ENCODE data around the gene CXCR1.

Gene CXCR1

DNA sequence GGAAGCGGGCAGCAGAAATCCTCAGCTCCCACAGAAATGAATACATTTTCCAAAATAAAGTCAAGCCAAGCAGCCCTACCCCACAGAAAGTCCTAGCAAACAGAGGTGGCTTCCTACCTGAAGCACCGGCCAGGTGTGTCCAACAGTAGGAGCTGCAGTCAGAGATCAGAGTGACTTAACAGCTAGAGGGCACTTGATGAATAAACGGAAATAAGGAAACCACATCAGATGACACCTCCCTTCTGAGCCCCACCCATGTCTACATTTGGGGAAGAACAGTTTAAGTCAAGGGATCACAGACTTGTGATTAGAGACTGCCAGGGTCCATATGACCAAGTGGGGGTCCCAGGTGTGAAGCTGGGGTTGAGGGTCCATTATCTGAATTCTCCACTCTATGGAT is at the start of gene CXCR1:
Gene CXCR1, minus strand, starts transcription at position 172 of the 400 bp plus-strand sequence. CDS start 1,751 bp downstream, outside the sequence.
- no peak within 1 kb of the TSS for H3K27ac ChIP-seq
- TF ChIP-seq, protein P1, sequence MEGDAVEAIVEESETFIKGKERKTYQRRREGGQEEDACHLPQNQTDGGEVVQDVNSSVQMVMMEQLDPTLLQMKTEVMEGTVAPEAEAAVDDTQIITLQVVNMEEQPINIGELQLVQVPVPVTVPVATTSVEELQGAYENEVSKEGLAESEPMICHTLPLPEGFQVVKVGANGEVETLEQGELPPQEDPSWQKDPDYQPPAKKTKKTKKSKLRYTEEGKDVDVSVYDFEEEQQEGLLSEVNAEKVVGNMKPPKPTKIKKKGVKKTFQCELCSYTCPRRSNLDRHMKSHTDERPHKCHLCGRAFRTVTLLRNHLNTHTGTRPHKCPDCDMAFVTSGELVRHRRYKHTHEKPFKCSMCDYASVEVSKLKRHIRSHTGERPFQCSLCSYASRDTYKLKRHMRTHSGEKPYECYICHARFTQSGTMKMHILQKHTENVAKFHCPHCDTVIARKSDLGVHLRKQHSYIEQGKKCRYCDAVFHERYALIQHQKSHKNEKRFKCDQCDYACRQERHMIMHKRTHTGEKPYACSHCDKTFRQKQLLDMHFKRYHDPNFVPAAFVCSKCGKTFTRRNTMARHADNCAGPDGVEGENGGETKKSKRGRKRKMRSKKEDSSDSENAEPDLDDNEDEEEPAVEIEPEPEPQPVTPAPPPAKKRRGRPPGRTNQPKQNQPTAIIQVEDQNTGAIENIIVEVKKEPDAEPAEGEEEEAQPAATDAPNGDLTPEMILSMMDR (conservative IDR thresholded peaks at IDR 0.05) = no peak
- no peak for TF ChIP-seq ZFX (IDR thresholded peaks at IDR 0.05)

DNA sequence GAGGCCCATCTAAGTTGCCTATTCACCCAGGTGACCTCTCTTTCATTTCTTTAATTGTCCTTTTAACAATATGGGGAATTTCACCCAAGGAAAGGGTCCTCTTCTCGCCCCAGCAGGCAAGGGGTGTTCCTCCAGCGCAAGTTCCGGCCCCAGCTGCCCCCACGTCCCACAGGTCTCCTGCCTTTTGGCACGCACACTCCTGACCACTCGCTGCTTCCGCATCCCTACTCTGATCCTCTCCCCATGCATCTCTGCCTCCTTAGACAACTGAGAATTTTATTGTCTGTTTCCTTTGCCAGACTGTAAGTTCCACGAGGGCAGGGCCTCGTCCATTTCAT is 49.5 kb upstream of the CXCR1 start:
- peak overlapping the region; percentile 92 for H3K27ac ChIP-seq
- no peak for TF ChIP-seq ZFX (IDR thresholded peaks at IDR 0.05)
- TF ChIP-seq, protein P1 (conservative IDR thresholded peaks at IDR 0.05) = no peak

DNA sequence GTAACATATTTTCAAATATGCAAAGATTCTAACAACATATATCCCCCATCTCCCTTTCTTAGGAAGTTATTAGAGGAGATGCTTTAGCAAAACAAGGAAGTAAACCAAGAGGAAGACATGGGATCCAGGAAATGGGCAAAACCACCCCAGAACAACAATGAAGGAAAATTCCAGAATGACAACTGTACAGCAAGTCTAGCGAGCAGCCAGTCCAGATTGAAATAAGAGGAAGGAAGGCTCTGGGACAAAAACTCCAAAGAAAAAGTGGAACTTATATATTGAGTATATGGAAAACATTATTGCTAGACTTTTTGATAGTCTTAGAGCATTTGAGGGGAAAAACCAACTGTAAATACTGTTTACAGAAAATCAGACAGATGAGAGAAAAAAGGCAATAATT is 47.4 kb upstream of the CXCR1 start:
- no peak for TF ChIP-seq ZFX (IDR thresholded peaks at IDR 0.05)
- no peak overlapping the region for H3K27ac ChIP-seq

DNA sequence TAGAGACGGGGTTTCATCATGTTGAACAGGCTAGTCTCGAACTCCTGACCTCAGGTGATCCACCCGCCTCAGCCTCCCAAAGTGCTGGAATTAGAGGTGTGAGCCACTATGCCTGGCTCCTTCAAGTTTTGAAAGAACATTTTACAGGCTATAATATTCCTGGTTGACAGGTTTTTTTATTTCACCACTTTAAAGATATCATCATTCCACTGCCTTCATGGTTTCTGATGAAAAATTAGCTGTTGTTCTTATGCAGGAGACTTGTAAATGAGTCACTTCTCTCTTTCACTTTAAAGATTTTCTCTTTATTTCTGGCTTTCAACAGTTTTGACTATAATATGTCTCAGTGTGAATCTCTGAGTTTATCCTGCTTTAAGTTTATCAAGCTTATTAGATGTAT is 42.3 kb upstream of the CXCR1 start:
- TF ChIP-seq, protein P1 (conservative IDR thresholded peaks at IDR 0.05) = no peak
- no peak for TF ChIP-seq ZFX (IDR thresholded peaks at IDR 0.05)
- H3K27ac ChIP-seq = no peak overlapping the region

DNA sequence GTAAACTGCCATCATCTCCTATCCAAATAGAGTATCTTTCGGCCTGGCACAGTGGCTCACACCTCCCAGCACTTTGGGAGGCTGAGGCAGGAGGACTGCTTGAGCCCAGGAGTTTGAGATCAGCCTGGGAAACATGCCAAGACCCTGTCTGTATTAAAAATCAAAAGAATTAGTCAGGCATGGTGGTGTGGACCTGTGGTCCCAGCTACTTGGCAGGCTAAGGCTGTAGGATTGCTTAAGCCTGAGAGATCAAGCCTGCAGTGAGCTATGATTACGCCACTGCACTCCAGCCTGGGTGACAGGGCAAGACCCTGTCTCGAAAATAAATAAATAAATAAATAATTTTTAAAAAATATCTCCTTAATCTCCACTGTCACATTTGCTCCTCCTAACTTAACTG is 35.5 kb upstream of the CXCR1 start:
- no peak overlapping the region for H3K27ac ChIP-seq
- TF ChIP-seq, protein P1 (conservative IDR thresholded peaks at IDR 0.05) = no peak
- TF ChIP-seq ZFX (IDR thresholded peaks at IDR 0.05) = no peak

DNA sequence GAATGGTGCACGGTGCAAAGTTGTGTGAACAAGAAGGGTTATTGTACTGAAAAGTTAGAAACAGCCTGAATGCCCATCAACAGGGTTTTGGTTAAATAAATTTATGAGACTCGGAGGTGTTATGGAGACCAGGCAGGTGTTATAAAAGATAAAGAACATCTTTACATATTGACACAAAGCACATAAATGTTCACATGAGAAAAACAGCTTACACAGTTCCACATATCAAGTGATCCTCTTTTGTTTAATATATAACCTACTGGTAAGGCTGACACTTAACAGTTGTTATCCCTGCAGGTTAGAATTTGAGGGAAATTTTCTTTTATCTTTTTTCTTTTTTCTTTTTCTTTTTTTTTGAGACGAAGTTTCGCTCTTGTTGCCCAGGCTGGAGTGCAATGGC is 30.2 kb upstream of the CXCR1 start:
- TF ChIP-seq, protein P1 (conservative IDR thresholded peaks at IDR 0.05) = no peak
- TF ChIP-seq ZFX (IDR thresholded peaks at IDR 0.05) = no peak
- no peak overlapping the region for H3K27ac ChIP-seq

DNA sequence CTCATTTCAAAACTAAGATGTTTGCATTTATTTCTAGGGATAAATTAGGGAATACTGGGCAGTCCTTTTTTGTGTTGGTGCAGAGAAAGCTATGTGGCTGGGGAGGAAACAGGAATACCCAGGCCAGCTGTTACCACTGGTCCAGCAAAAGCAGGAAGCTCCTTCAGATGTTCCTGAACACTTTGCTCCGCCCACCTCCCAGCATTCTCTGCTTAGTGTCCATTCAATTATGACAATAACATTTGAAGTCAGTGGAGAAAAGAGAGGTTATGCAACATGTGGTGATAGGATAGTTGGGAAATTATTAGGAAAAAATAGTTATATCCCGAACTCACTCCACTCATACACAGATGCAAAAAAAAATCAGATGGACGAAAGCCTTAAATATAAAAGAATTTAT is 28.1 kb upstream of the CXCR1 start:
- TF ChIP-seq ZFX (IDR thresholded peaks at IDR 0.05) = no peak
- TF ChIP-seq, protein P1 (conservative IDR thresholded peaks at IDR 0.05) = no peak
- H3K27ac ChIP-seq = no peak overlapping the region

DNA sequence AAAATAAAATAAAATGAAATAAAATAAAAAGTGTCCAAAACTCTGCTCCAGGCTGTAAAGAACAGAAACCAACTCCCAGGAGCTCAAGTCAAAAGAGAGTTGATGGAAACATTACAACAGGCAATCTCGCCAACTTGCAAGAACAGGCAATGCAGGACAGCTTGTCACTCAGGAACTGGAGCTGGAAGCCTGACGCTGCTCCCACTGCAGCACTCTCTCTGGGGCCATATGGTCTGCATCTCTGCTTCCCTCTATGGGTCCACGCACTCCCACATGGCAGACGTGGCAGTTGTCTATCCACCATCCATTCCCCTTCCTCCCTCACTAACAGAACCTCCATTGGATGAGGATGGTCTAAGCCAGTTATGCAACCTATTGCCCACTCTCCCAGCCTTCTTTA is 26.9 kb upstream of the CXCR1 start:
- TF ChIP-seq, protein P1 (conservative IDR thresholded peaks at IDR 0.05) = no peak
- no peak for TF ChIP-seq ZFX (IDR thresholded peaks at IDR 0.05)
- H3K27ac ChIP-seq = no peak overlapping the region

All from C4-2B (cell line).